ENCODE data around the gene CAPN5. TPM values are rescaled to one million over a fixed set of nuclear protein-coding genes. Genes with fewer than 3 reads are reported as not detected.

CAPN5 gene
- total and polyA plus RNA-seq, 2 experiments from 2014 or later, result 10.2 to 32.2 TPM

GRCh38 chr11:77113382-77114088 lies 46.8 kb downstream of the CAPN5 start:
- no peaks in the 10 kb centered on the region for H3K9me3 Mint-ChIP-seq
- Histone ChIP-seq H3K4me3 (no peak overlapping the region), H3F3A (replicated peaks; ENCODE audit: low read depth) (no peaks in the 10 kb centered on the region), H3K79me2 (replicated peaks; ENCODE audit: insufficient read depth) (no peaks in the 10 kb centered on the region), H2AFZ (no peak overlapping the region), H3K9me2 (ENCODE audit: insufficient read depth) (no peaks in the 10 kb centered on the region), H4K20me1 (replicated peaks; ENCODE audit: insufficient read depth) (no peaks in the 10 kb centered on the region), H3K27ac (ENCODE audit: low read depth) (no peak overlapping the region), H3K36me3 (ENCODE audit: insufficient read depth) (no peaks in the 10 kb centered on the region), H3K4me1 (ENCODE audit: insufficient read depth) (no peaks in the 10 kb centered on the region), H3K4me2 (no peak overlapping the region), H3K27me3 (ENCODE audit: insufficient read depth) (no peaks in the 10 kb centered on the region)
- peaks cover 8% of the 10 kb centered on the region for H3K4me1 Mint-ChIP-seq
- peaks cover 12% of the 10 kb centered on the region for H3K27me3 Mint-ChIP-seq (ENCODE audit: insufficient read depth, low read depth, poor library complexity)
- H3K36me3 Mint-ChIP-seq (ENCODE audit: low read depth), result no peaks in the 10 kb centered on the region; the same call in 2 of the 3 replicates
- H3K4me3 Mint-ChIP-seq, result no peak overlapping the region
- DNase-seq (ENCODE audit: low spot score) (peak; percentile 86), ATAC-seq (peak; percentile 79)
- H3K27ac Mint-ChIP-seq, result peak overlapping the region; percentile 56; the same call in 1 of the 2 replicates
- TF ChIP-seq NANOG (IDR thresholded peaks at IDR 0.05; ENCODE audit: borderline replicate concordance) (no peak), STAT1 (IDR thresholded peaks at IDR 0.05; ENCODE audit: unreplicated experiment) (no peak), CREB1 (CRISPR knock-in tag; IDR thresholded peaks at IDR 0.05; ENCODE audit: low read depth) (no peak), CTCF (conservative IDR thresholded peaks at IDR 0.05; ENCODE audit: low read depth in 2 of 2) (peak; percentile 77), ETS1 (IDR thresholded peaks at IDR 0.05) (no peak)

GRCh38 chr11:77114089-77114463 lies 47.3 kb downstream of the CAPN5 start:
- Mint-ChIP-seq H3K4me3 (no peak overlapping the region), H3K27ac (no peak overlapping the region), H3K36me3 (ENCODE audit: low read depth) (no peaks in the 10 kb centered on the region; the same call in 2 of the 3 replicates), H3K27me3 (ENCODE audit: insufficient read depth, low read depth, poor library complexity) (peaks cover 13% of the 10 kb centered on the region), H3K4me1 (peaks cover 8% of the 10 kb centered on the region), H3K9me3 (no peaks in the 10 kb centered on the region)
- no peak overlapping the region for H3K27ac ChIP-seq (ENCODE audit: low read depth)
- DNase-seq (ENCODE audit: low spot score), result no peak
- no peaks in the 10 kb centered on the region for H3K79me2 ChIP-seq (replicated peaks; ENCODE audit: insufficient read depth)
- H2AFZ ChIP-seq, result no peak overlapping the region
- no peaks in the 10 kb centered on the region for H3K4me1 ChIP-seq (ENCODE audit: insufficient read depth)
- H3K9me2 ChIP-seq (ENCODE audit: insufficient read depth), result no peaks in the 10 kb centered on the region
- H4K20me1 ChIP-seq (replicated peaks; ENCODE audit: insufficient read depth), result no peaks in the 10 kb centered on the region; the same call in 1 of the 2 replicates
- no peaks in the 10 kb centered on the region for H3F3A ChIP-seq (replicated peaks; ENCODE audit: low read depth)
- H3K36me3 ChIP-seq (ENCODE audit: insufficient read depth), result no peaks in the 10 kb centered on the region
- H3K27me3 ChIP-seq (ENCODE audit: insufficient read depth), result no peaks in the 10 kb centered on the region
- H3K4me3 ChIP-seq, result no peak overlapping the region
- ATAC-seq, result no peak
- no peak overlapping the region for H3K4me2 ChIP-seq
- no peak for TF ChIP-seq STAT1 (IDR thresholded peaks at IDR 0.05; ENCODE audit: unreplicated experiment)
- TF ChIP-seq POLR2AphosphoS5 (IDR thresholded peaks at IDR 0.05; ENCODE audit: low read depth), result no peak
- no peak for TF ChIP-seq EZH2 (IDR thresholded peaks at IDR 0.05; ENCODE audit: low read depth, unreplicated experiment)
- no peak for TF ChIP-seq ZNF114 (CRISPR knock-in tag; IDR thresholded peaks at IDR 0.05)
- TF ChIP-seq ZNF331 (CRISPR knock-in tag; IDR thresholded peaks at IDR 0.05; ENCODE audit: low read depth), result no peak
- no peak for TF ChIP-seq ZNF462 (CRISPR knock-in tag; IDR thresholded peaks at IDR 0.05)
- TF ChIP-seq JUNB (IDR thresholded peaks at IDR 0.05; ENCODE audit: unreplicated experiment), result no peak
- no peak for TF ChIP-seq EZH2phosphoT487 (IDR thresholded peaks at IDR 0.05; ENCODE audit: unreplicated experiment)

Data from GM23338 (cell line).